ENCODE results near the gene CD2.

CD2 gene

DNA sequence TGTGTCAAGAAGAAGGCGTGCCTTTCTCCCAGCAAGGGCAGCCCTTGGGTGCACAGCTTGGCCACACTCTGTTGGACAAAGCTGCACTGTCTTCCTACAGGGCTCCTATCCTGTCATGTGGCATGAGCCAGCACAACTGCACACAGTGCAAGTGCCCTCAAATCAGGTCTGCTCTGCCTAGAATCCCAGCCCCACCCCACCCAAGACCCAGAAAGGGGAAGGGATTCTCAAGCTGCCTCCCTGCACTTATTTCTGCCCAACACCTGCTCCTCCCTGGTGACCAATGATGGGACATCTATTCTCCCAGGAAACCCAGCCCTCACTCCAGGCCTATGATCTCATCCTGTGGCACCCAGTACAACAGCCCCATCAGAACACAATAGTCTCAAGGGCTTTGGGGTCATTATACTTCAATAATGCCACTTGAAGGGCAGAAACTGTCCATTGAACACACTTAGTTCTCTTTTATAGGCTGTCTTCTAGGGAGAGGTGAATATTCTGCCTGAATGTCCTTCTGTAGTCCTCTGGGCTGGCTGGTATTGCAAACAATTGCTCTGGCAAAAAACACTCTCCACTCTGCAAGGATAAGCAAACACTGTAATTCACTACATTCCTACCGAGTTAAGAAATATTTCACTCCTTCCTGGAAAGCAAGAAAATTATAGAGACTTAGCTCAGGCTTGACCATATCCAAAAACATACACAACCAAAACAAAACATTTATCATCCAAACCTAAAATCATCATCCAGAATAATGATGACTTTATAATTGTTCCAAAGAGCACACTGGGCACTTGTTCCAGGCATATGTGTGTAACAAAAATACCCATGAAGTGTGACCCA, 43.6 kb upstream of the CD2 start:
- DNase-seq (ENCODE audit: low read depth) = no peak
- no peak for TF ChIP-seq CTCF (IDR thresholded peaks at IDR 0.05; ENCODE audit: low read depth, low read length)
- TF ChIP-seq, protein P1, sequence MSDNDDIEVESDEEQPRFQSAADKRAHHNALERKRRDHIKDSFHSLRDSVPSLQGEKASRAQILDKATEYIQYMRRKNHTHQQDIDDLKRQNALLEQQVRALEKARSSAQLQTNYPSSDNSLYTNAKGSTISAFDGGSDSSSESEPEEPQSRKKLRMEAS (IDR thresholded peaks at IDR 0.05; ENCODE audit: low read depth, low read length) = no peak
- no peak for TF ChIP-seq POLR2A (IDR thresholded peaks at IDR 0.05; ENCODE audit: extremely low read depth, insufficient read length)
- TF ChIP-seq MYC (IDR thresholded peaks at IDR 0.05; ENCODE audit: low read depth, low read length) = no peak
- no peak overlapping the region for H3K4me3 ChIP-seq (ENCODE audit: low read depth, low read length)

DNA sequence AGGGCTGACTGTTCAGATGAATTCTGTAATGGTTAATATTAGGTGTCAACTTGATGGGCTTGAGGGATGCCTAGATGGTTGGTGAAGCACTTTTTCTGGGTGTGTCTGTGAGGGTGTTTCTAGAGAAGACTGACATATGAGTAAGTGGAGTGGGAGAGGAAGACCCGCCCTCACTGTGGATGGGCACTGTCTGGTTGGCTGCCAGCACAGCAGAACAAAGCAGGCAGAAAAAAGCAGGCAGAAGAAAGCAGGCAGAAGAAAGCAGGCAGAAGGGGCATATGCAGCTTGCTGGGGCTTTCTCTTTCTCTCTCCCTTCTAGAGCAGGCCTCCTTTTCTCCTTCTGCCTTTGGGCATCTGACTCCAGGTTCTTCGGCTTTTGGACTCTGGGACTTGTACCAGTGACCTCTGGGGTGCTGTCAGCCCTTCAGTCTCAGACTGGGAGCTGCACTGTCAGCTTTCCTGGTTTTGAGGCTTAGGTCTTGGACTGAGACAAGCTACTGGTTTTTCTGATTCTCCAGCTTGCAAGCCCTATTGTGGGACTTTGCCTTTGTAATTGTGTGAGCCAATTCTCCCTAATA, 42.9 kb upstream of the CD2 start:
- DNase-seq (ENCODE audit: low read depth) = peak; percentile 14
- no peak overlapping the region for H3K4me3 ChIP-seq (ENCODE audit: low read depth, low read length)
- TF ChIP-seq MYC (IDR thresholded peaks at IDR 0.05; ENCODE audit: low read depth, low read length) = no peak
- TF ChIP-seq, protein P1 (IDR thresholded peaks at IDR 0.05; ENCODE audit: low read depth, low read length) = no peak
- no peak for TF ChIP-seq CTCF (IDR thresholded peaks at IDR 0.05; ENCODE audit: low read depth, low read length)
- no peak for TF ChIP-seq POLR2A (IDR thresholded peaks at IDR 0.05; ENCODE audit: extremely low read depth, insufficient read length)

GRCh38 chr1:116712510-116712909, 41.7 kb upstream of the CD2 start:
- TF ChIP-seq, protein P1 (IDR thresholded peaks at IDR 0.05; ENCODE audit: low read depth, low read length) = no peak
- TF ChIP-seq POLR2A (IDR thresholded peaks at IDR 0.05; ENCODE audit: extremely low read depth, insufficient read length) (no peak), MYC (IDR thresholded peaks at IDR 0.05; ENCODE audit: low read depth, low read length) (no peak), CTCF (IDR thresholded peaks at IDR 0.05; ENCODE audit: low read depth, low read length) (no peak)
- no peak for DNase-seq (ENCODE audit: low read depth)
- no peak overlapping the region for H3K4me3 ChIP-seq (ENCODE audit: low read depth, low read length)

DNA sequence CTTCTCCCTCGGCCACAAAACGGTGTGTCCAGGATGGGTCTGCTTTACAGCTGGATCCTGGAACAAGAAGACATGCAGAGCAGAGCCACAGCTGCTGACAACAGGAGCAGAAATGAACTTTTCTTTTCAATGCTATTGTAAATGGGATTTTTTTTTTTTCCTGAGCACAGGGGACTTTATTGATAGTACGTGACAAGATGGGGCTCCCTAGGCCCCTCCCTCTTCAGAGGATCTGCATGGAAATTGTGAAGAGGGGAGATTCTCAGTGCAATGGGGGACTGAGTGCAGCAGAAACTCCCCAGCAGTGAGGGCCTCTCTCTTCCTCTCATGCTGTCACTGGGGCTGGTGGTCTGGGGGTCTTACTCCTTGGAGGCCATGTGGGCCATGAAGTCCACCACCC, 40.8 kb upstream of the CD2 start:
- TF ChIP-seq, protein P1 (IDR thresholded peaks at IDR 0.05; ENCODE audit: low read depth, low read length) = no peak
- no peak for TF ChIP-seq POLR2A (IDR thresholded peaks at IDR 0.05; ENCODE audit: extremely low read depth, insufficient read length)
- TF ChIP-seq CTCF (IDR thresholded peaks at IDR 0.05; ENCODE audit: low read depth, low read length) = no peak
- TF ChIP-seq MYC (IDR thresholded peaks at IDR 0.05; ENCODE audit: low read depth, low read length) = no peak
- no peak for DNase-seq (ENCODE audit: low read depth)

DNA sequence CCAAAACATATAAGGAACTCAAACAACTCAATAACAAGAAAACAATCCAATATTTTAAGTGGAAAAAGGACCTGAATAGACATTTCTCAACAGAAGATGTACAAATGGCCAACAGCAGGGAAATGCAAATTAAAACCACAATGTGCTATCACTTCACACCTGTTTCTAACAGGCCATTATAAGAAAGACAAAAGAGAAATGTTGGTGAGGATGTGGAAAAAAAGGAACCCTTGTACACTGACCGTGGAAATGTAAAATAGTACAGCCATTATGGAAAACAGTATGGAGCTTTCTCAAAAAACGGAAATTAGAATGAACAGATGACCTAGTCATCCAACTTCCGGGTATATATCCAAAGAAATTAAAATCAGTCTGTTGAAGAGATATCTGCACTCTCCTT, 37.8 kb upstream of the CD2 start:
- TF ChIP-seq POLR2A (IDR thresholded peaks at IDR 0.05; ENCODE audit: extremely low read depth, insufficient read length) (no peak), MYC (IDR thresholded peaks at IDR 0.05; ENCODE audit: low read depth, low read length) (no peak), CTCF (IDR thresholded peaks at IDR 0.05; ENCODE audit: low read depth, low read length) (no peak)
- TF ChIP-seq, protein P1 (IDR thresholded peaks at IDR 0.05; ENCODE audit: low read depth, low read length) = no peak
- DNase-seq (ENCODE audit: low read depth) = no peak
- no peak overlapping the region for H3K4me3 ChIP-seq (ENCODE audit: low read depth, low read length)

More for the DNA sequence above, 40.8 kb upstream of the CD2 start:
- H3K4me3 ChIP-seq (ENCODE audit: low read depth, low read length) = no peak overlapping the region

All from NB4 (cell line).